ENCODE measurements around the gene NUTM2D.
"Not testable (repeated sequence)": the region's sequence is repeated elsewhere in the genome, so short reads cannot be mapped to it uniquely, and the experiment has no call there.

The NUTM2D gene

GRCh38 chr10:87383149-87383857 is 25.8 kb downstream of the NUTM2D start:
- DNase-seq, result not testable (repeated sequence)

DNA sequence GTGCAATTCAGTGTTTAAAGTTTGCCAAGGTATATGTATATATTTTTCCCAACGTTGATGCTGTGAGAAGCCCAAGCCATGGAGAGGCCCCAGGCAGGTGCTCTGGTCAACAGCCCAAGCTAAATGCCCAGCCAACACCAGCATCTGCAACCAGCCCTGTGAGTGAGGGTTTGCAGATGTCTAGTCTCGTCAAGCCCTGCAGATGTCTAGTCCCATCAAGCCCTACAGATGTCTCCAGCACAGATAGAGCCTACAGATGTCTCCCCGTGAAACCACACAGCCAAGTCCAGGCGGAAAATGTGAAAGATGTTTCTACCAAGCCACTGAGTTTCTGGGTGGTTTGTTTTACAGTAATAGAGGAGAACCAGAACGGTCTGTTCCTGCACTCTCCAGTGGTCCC is 26.7 kb downstream of the NUTM2D start:
- DNase-seq, result not testable (repeated sequence)

DNA sequence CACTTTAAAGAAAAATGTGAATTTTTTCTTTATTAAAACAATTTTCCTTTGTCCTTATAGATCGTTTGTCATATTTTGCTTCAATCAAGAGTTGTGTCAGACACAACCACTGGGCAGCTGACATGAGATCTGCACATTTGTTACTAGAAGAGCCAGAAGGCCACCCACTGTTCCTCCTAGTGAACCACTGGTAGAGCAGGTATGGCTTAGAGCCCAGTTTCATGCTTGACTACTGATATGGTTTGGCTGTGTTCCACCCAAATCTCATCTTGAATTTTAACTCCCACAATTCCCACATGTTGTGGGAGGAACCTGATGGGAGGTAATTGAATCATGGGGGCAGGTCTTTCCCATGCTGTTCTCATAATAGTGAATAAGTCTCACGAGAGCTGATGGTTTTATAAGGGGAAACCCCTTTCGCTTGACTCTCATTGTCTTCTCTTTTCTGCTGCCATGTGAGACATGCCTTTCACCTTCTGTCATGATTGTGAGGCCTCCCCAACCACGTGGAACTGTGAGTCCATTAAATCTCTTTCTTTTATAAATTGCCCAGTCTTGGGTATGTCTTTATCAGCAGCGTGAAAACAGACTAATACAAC is 28.3 kb downstream of the NUTM2D start:
- DNase-seq, result not testable (repeated sequence)

DNA sequence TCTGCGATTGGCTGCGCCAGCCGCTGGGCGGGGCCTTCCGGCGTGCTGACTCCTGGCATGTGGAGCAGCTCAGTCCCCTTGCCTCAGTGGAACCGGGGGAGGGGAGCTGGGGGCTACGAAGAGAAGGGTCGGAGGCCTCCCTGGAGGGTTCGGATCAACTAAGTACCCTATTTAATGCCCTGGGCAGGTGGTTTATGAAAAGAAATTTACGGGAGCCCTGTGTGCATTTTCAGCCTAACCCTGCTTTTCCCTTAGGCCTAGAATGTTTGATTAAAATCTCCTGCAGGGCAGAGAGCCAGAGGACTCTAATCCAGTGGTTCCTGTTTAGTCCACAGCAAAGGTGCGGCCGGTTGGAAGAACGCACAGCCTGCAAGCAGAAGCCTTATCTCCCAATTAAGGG is 33.8 kb downstream of the NUTM2D start:
- DNase-seq, result not testable (repeated sequence)

DNA sequence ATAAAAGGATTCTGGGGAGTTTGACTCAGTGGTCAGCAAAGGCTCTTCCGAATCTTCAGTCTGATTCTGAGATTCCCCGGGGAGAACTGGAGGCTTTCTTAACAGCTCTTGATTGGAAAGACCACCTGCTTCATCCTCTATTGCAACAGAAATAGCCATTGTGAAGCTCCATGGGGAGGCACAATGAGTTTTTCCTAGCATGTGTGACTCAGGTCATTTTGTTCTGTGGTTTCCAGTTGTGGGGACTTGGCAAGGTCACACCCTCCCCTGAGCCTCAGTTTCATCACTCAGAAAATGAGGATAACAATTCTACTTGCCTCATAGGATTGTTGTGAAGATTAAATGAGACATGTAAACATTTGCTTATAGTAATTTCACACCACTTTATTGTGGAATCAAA is 38.7 kb downstream of the NUTM2D start:
- not testable (repeated sequence) for DNase-seq

DNA sequence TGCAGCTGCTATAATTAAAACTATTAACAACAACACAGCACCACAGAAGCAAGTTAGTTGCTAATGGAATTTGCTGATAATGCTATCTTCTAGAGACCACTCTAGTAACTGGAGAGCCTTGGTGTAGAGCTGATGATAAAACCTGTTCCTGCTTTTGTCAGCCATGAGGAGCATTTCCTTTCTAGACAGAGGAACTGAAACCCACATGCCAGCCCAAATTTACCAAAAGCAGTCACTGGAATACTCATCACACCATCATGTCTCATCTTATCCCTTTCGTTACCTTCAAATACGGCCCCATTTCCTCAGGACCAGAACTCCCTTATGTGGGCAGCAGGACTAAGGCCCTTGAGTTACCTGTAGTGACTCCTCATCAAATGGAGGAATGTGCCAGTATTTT is 40.9 kb downstream of the NUTM2D start:
- not testable (repeated sequence) for DNase-seq

DNA sequence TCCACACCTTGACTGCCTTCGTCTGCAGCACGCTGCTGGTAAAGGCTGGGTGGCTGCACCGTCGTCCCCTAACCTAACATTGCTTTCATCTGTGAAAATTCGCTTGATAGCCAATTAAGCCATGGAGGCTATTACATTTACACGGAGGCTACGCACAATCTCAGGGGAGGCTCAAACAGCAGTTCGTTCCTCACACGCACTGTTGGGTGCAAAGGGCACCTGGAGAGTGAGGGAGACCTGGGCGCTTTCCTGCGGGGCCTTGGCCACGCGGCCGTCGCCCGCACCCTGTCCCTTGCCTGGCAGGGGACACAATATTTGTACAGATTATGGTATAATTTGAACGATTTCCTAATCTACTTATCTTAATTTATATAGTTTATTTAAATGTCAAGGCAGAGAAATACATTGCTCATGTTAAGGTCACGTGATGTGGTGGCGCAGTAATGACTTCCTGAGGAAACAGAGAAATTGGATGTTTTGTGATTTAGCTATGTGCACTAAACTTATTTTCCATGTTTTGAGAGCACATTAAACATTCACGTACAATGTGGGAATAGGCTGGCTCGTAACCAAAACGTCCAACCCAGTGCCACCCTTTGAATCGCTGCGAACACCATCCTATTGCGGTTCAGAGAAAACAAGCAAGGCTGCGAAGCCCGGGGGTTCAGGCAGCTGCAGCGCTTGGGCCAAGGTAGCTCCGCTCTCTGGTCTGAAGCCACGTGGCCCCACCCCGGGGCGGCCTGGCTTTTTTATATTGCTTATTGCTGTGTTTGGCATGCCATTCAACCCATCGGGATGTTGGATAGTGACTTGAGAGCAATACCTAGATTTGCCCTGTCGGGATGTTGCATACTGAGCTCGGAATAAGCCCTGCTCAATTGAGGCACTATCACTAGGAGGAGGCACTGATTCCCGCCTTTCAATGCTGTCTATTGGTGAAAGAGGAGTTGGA is 50.2 kb downstream of the NUTM2D start:
- not testable (repeated sequence) for DNase-seq

- not testable (repeated sequence) for DNase-seq
Measured at GRCh38 chr10:87413921-87414320, 56.4 kb downstream of the NUTM2D start.

Measured in kidney glomerular epithelial cell (primary cell).